ENCODE results near the gene SFSWAP.

- no peak for TF ChIP-seq EZH2 (IDR thresholded peaks at IDR 0.05; ENCODE audit: insufficient read depth, poor library complexity, severe bottlenecking)
- TF ChIP-seq EZH2phosphoT487 (IDR thresholded peaks at IDR 0.05; ENCODE audit: insufficient read depth, low read depth) = no peak
Measured at GRCh38 chr12:131684015-131684725, 26.7 kb upstream of the SFSWAP start.

Data from GM23248 (cell line).